Neural crest cell (in vitro differentiated cells): Measurements from ENCODE around the gene RCE1. TPM values are rescaled to one million over a fixed set of nuclear protein-coding genes. Genes with fewer than 3 reads are reported as not detected.

Source experiments
- DNase-seq: peaks from one replicate; pipeline ENCODE4 v3.0.0; 2021; ENCODE audit warnings: low read depth, mixed read lengths, low spot score
- H3K27ac Mint-ChIP-seq: one replicate; pipeline ENCODE4 v1.8.0; 2021; ENCODE audit warnings: mild to moderate bottlenecking, mixed read lengths; ENCODE audit not compliant: unreplicated experiment
- H3K27me3 Mint-ChIP-seq: 2 replicates; pipeline ENCODE4 v1.8.0; 2021; ENCODE audit warnings: low read depth, mild to moderate bottlenecking, mixed read lengths
- H3K36me3 Mint-ChIP-seq: 2 replicates; pipeline ENCODE4 v1.8.0; 2021; ENCODE audit warnings: low read depth, mild to moderate bottlenecking, mixed read lengths
- H3K4me1 Mint-ChIP-seq: 2 replicates; pipeline ENCODE4 v1.8.0; 2021; ENCODE audit warnings: mixed read lengths
- H3K4me3 Mint-ChIP-seq: one replicate; pipeline ENCODE4 v1.8.0; 2021; ENCODE audit warnings: mild to moderate bottlenecking, mixed read lengths
- H3K9me3 Mint-ChIP-seq: 2 replicates; pipeline ENCODE4 v1.8.0; 2021; ENCODE audit warnings: mixed read lengths
- total RNA-seq: library from RNA; stranded (reverse); gene quantifications from 2 replicates; pipeline ENCODE4 v1.2.1, GENCODE V29; 2021
- TF ChIP-seq, protein P1 (sequence below): fragments of 200-600 bp; sonication (generic); conservative IDR thresholded peaks from 2 replicates; pipeline ENCODE4 v1.5.0; 2021; ENCODE audit warnings: antibody characterized with exemption, mild to moderate bottlenecking

The RCE1 gene
- total RNA-seq, 1 donor from 2014 or later = 35.8 TPM

DNA sequence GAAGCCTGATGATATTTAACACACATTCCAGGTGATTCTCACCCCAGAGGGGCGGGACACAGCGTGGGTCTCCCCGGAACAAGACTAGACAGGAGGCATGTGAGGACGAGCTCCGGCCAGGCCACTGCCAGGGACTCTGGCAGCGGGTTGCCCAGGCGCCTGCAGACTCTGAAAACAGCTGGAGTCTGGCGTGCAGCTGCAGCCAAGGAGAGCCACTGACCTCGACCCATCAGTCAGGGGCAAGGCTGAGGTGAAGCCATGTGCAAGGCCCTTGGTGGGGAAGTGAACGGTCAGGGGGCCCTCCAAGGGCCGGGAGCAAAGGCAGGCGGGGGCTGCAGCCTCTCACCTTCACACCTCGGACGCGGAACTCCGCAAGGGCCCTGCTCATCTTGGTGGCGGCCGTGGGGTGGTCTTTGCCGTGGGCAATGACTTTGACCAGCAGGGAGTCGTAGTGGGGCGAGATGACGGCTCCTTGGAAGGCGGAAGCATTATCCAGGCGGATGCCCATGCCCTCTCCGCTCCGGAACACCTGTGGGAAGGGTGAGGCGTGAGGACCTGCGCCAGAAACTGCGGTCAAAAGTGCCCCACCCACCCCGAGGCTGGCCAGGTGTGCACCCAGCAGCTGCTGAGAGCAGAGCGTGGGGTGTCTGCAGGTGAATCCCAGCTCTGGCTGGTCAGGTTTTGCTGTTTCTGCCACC is 20.3 kb downstream of the RCE1 start:
- no peak overlapping the region for H3K27ac Mint-ChIP-seq
- H3K36me3 Mint-ChIP-seq = no peaks in the 10 kb centered on the region
- TF ChIP-seq, protein P1, sequence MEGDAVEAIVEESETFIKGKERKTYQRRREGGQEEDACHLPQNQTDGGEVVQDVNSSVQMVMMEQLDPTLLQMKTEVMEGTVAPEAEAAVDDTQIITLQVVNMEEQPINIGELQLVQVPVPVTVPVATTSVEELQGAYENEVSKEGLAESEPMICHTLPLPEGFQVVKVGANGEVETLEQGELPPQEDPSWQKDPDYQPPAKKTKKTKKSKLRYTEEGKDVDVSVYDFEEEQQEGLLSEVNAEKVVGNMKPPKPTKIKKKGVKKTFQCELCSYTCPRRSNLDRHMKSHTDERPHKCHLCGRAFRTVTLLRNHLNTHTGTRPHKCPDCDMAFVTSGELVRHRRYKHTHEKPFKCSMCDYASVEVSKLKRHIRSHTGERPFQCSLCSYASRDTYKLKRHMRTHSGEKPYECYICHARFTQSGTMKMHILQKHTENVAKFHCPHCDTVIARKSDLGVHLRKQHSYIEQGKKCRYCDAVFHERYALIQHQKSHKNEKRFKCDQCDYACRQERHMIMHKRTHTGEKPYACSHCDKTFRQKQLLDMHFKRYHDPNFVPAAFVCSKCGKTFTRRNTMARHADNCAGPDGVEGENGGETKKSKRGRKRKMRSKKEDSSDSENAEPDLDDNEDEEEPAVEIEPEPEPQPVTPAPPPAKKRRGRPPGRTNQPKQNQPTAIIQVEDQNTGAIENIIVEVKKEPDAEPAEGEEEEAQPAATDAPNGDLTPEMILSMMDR = no peak
- H3K4me1 Mint-ChIP-seq = no peaks in the 10 kb centered on the region
- H3K9me3 Mint-ChIP-seq = no peaks in the 10 kb centered on the region
- H3K4me3 Mint-ChIP-seq = no peak overlapping the region
- no peak for DNase-seq
- H3K27me3 Mint-ChIP-seq = no peaks in the 10 kb centered on the region

DNA sequence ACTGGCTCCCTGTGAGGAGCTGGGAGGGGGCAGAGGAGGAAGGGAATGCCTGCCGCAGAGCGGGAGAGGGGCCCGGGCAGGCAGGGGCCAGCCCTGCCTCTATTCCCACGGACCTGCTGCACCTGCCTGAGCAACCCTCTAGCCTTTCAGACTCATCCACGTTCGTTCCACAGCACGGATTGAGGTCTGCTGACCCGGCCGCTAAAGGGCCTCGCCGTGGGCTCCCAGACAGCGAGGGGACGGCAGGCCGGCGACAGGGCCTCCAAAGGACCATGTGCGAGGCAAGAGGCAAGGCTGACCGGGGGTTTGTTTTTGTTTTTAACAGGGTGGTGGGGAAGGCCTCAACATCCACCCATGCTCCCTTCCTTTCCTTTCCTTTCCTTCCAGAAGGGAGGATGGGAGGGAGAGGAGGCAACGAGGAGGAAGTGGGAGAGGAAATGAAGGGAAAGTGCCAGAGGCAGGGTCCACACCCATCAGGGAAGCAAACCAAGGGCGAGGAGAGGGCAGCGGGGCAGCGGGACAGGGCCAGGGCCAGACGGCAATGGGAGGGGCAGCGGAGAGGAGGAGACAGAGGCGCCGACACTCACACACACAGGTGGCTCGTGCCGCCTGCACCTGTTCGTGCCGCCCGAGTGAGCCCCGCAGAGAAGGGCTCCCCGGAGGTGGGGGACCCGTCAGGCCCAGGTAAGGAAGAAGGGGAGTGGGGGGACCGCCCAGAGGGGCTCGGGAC is 21.1 kb downstream of the RCE1 start:
- Mint-ChIP-seq H3K4me1 (no peaks in the 10 kb centered on the region), H3K27ac (no peak overlapping the region), H3K36me3 (no peaks in the 10 kb centered on the region), H3K9me3 (no peaks in the 10 kb centered on the region), H3K27me3 (no peaks in the 10 kb centered on the region), H3K4me3 (no peak overlapping the region)
- DNase-seq = no peak
- TF ChIP-seq, protein P1 = no peak

DNA sequence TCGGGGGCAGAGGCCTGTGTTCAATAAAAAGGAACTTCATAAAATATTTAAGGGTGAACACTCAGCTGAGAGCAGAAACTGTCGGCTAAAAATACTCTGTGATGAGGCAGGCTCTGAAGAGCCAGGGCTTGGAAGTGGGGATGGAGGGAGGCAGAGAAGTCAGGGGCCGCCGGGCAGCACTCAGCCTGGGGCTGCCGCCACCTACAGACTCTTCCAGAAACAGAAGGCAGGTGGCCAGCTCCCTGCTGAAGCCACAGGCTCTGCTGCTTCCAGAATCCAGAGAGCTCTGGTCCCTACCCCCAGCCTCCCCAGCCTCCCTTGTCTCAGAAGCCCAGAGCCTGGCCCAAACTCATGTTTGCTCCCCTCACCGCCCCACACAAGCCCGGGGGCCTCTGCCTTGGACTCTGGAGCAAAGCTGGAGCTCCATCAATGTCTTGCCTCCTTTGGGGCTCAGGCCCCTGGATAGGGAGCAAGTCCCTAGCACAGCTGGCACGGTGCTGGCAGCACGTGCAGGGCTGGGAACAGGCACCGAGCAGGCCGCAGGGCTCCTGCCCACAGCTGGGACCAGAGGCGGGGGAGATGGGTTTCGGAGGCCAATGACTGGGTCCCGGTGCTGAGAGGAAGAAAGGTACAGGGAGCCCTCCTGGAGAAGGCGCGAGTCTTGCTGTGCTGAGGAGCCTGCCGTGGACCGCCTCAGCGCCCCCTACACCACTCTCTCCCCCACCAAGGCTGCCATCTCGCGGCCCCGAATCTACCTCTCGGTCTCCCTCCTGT is 21.9 kb downstream of the RCE1 start:
- Mint-ChIP-seq H3K27ac (no peak overlapping the region), H3K27me3 (no peaks in the 10 kb centered on the region), H3K4me3 (no peak overlapping the region), H3K9me3 (no peaks in the 10 kb centered on the region), H3K4me1 (no peaks in the 10 kb centered on the region), H3K36me3 (no peaks in the 10 kb centered on the region)
- TF ChIP-seq, protein P1 = no peak
- no peak for DNase-seq

DNA sequence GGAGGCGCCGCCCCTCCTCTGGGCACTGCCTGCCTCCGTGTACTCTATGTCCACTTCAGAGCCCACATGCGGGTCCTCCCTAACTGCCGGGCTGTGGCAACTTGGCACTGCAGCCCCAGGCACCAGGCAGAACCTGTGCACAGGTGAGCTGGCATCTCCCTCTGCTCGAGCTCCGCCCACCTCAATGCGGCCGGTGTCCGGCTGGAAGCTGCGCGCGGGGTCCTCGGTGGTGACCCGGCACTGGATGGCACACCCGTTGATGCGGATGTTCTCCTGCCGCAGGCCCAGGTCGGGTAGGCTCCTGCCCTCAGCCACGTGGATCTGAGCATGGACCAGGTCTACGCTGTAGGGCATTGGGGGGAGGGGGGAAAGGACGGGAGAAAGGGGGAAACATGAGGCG is 22.8 kb downstream of the RCE1 start:
- H3K4me3 Mint-ChIP-seq = no peak overlapping the region
- no peaks in the 10 kb centered on the region for H3K27me3 Mint-ChIP-seq
- no peak for DNase-seq
- H3K9me3 Mint-ChIP-seq = no peaks in the 10 kb centered on the region
- H3K27ac Mint-ChIP-seq = no peak overlapping the region
- H3K36me3 Mint-ChIP-seq = no peaks in the 10 kb centered on the region
- H3K4me1 Mint-ChIP-seq = no peaks in the 10 kb centered on the region
- TF ChIP-seq, protein P1 = no peak

DNA sequence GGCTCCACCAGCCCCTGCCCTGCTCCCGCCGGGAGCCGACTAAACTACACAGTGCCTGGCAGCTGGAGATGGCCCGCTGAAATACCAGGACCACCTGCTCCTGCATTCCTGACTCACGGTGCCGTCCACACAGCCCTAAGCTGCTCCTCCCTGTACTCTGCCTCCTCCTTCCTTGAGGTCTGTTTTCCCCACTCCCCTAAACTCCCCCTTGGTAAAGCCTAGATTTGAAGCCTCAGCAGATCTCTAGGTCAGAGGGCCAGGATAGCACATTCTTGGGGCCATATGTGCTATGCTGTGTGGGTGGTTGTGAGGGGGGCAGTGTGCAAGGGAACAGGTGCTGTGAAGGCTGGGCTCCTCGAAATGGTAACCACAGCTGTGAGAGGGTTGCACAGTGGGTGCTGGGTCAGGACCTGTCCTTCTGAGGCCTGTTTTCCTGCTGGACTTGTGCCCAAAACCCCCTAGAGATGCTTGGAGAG is 23.3 kb downstream of the RCE1 start:
- TF ChIP-seq, protein P1 = no peak
- no peaks in the 10 kb centered on the region for H3K4me1 Mint-ChIP-seq
- H3K27ac Mint-ChIP-seq = no peak overlapping the region
- H3K4me3 Mint-ChIP-seq = no peak overlapping the region
- no peak for DNase-seq
- H3K9me3 Mint-ChIP-seq = no peaks in the 10 kb centered on the region
- no peaks in the 10 kb centered on the region for H3K36me3 Mint-ChIP-seq
- no peaks in the 10 kb centered on the region for H3K27me3 Mint-ChIP-seq
